Fibroblast of upper back skin (primary cell): Measurements from ENCODE around the gene FOXO3B.
"Not testable (repeated sequence)": the region's sequence is repeated elsewhere in the genome, so short reads cannot be mapped to it uniquely, and the experiment has no call there.

Experiments
- DNase-seq: peaks from one replicate; pipeline ENCODE4 v3.0.0-alpha.2; 2013

FOXO3B gene

DNA sequence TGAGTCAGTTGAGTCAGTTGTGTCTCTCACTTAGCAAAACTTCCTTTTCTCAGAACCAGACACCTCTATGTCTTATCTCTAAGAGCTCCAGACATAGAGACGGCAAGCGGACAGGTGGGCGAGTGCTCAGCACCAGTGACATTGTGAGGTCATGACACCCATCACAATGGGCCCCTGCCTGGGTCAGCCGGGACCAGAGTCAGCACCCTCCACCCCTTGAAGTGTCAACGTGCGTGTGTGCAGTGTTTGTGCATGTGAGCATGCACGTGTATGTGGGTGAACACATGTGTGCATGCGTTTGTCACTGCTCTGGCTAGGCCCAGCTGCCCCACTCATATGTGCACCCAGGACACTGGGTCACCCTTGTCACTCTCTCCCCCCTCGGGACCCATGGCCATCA is 37.8 kb downstream of the FOXO3B start, which contains the start of gene TBC1D28:
TBC1D28 (minus strand) TSS at position 101 of the 400 bp plus-strand sequence. CDS start 3,039 bp downstream, outside the sequence.
- not testable (repeated sequence) for DNase-seq

DNA sequence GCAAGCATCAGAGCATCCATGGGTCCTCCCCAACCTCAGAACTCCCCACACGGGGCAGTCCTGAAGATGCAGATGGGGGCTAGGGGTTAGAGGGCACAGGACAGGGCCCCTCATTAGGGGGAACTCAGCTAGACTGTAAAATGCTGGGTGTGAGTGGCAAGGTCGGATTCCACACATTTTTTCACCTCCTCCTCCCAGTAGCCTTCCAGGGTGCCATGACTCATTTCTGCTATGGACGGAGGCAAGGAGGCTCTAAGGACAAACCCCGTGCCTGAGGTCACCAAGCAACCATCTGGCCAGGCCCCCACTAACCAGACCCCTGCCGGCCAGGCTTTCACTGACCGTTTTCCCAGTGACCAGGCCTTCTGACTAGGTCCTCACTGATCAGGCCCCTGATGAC is 39.0 kb downstream of the FOXO3B start:
- DNase-seq: not testable (repeated sequence)

DNA sequence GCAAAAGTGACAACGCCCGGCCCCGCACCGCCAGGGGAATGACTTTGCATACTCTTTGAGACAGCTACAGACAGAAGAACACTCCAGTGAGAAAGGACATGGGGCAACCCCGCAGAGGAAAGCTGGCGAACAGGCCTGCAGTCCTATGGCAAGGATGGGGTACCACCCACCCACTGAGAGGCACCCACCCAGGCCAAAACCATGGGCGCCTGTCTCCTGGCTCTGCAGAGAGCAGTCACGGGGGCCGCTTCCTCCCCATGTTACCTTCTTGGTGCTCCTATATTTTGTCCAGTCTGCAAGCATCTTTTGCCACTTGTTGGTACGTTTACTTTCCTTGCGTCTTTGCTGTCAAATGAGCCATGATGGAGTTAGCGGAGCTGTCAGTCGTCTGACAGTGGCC is 43.8 kb downstream of the FOXO3B start:
- DNase-seq: not testable (repeated sequence)

DNA sequence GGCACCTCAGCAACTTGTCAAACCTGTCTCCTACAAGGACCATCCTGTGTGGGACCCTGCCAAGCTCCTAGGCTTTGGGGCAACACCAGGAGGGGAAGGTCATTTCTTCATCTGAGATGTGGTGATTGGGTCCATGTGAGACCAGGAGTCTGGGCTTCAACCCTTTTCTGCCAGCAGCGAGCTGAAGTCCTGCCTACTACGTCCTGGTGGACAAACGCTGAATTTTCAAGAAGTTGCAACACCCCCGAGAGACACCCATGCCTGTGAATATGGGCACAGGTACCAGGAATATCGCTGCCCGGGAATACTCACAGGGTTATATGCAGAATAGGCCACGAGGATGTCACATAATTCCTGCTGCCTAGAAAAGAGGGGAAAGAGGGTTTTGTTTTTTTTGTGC is 45.9 kb downstream of the FOXO3B start:
- not testable (repeated sequence) for DNase-seq

DNA sequence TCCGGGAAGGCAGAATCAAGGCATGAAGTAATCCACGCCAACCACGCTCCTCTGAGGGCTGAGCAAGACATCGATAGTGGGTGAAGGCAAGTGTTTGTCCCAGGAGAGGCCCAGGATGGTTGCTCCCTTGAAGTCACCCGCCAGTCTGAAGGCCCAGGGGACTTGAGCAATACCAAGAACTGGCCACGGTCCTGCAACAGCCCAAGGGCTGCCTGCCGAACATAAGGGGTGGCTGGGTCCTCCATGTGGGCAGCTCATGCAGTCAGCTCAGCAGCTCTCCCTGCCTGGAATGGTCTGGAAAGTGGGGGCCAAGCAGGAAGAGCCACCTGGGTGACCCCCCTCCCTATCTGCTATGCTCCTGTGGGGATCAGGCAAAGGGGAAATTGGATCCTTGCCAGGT is 46.3 kb downstream of the FOXO3B start:
- not testable (repeated sequence) for DNase-seq

DNA sequence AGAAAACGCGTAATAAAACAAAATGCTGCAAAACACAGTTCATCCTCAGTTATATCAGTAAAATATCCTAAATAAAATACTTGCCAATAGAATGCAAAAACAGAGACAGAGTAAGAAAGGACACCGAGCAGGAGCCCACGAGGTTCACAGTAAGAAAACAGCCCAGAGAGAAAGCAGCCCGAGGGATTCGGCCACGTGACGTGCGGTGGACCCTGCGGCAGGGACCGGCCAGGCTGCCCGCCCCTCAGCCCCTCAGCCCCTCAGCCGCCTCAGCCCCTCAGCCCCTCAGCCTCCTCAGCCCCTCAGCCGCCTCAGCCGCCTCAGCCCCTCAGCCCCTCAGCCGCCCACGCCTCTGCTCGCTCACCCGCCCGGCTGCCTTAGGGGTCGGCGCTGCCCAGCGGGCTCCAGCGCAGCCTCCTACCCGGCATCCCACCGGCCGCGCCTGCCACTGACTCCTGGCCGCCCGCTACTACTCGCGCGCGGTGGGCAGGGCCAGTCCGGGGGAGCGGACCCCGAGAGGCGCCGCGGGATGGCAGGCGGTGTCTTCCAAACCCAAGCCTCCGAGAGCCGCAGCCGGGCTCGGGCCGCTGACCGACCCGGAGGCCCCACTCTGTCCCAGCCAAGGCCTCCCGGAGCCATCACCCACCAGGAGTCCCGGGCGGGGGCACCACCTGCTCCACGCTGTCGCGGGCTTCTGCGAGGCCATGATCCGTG is 47.4 kb downstream of the FOXO3B start:
- not testable (repeated sequence) for DNase-seq
